Measurements from ENCODE around the gene PEX11A.

Gene PEX11A

GRCh38 chr15:89686522-89686921 lies 4.0 kb downstream of the PEX11A start:
- no peak overlapping the region for H3K4me2 ChIP-seq (ENCODE audit: low read depth, low read length, poor library complexity, severe bottlenecking)
- no peak for TF ChIP-seq EZH2phosphoT487 (IDR thresholded peaks at IDR 0.05; ENCODE audit: borderline replicate concordance)
- TF ChIP-seq, protein P1, sequence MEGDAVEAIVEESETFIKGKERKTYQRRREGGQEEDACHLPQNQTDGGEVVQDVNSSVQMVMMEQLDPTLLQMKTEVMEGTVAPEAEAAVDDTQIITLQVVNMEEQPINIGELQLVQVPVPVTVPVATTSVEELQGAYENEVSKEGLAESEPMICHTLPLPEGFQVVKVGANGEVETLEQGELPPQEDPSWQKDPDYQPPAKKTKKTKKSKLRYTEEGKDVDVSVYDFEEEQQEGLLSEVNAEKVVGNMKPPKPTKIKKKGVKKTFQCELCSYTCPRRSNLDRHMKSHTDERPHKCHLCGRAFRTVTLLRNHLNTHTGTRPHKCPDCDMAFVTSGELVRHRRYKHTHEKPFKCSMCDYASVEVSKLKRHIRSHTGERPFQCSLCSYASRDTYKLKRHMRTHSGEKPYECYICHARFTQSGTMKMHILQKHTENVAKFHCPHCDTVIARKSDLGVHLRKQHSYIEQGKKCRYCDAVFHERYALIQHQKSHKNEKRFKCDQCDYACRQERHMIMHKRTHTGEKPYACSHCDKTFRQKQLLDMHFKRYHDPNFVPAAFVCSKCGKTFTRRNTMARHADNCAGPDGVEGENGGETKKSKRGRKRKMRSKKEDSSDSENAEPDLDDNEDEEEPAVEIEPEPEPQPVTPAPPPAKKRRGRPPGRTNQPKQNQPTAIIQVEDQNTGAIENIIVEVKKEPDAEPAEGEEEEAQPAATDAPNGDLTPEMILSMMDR (conservative IDR thresholded peaks at IDR 0.05; ENCODE audit: low read length): no peak
- no peaks in the 10 kb centered on the region for H3K27me3 ChIP-seq (ENCODE audit: insufficient read depth, low read length, poor library complexity, severe bottlenecking)
- H3K36me3 ChIP-seq (ENCODE audit: insufficient read depth, low read length): no peaks in the 10 kb centered on the region
- no peaks in the 10 kb centered on the region for H3K4me1 ChIP-seq (ENCODE audit: insufficient read depth, low read length, poor library complexity, severe bottlenecking)
- no peaks in the 10 kb centered on the region for H3K9me3 ChIP-seq (ENCODE audit: insufficient read depth, low read depth, low read length)
- H3K4me3 ChIP-seq (ENCODE audit: low read length, poor library complexity, severe bottlenecking): no peak overlapping the region
- no peaks in the 10 kb centered on the region for H3K9me2 ChIP-seq (replicated peaks; ENCODE audit: low read depth, low read length)
- H3F3A ChIP-seq (ENCODE audit: low read depth): no peaks in the 10 kb centered on the region
- no peaks in the 10 kb centered on the region for H3K79me2 ChIP-seq (ENCODE audit: insufficient read depth, low read length)
- H4K20me1 ChIP-seq (ENCODE audit: insufficient read depth, low read length, poor library complexity, severe bottlenecking): no peaks in the 10 kb centered on the region
- H2AFZ ChIP-seq (ENCODE audit: low read length): no peak overlapping the region
- no peak overlapping the region for H3K9ac ChIP-seq (ENCODE audit: low read depth, low read length, poor library complexity, severe bottlenecking)

DNA sequence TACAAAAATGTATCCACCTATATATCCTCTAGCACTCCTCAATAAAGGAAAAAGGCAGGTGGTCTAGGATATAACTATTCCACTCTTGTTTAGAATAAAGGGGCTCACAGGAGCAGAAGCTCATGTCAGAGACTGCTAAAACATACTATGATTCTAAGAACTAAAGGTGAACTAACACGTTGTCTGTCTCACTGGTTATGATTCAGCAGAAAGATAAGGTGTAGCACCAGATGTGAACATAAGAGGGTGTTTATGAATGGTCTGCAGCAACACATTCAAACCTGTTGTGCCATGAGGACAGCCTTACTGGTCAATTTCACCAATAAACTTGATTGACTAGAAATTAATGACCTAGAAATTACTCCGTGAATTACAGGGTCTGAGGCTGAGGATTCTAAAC lies 4.6 kb downstream of the PEX11A start:
- no peaks in the 10 kb centered on the region for H3K9me3 ChIP-seq (ENCODE audit: insufficient read depth, low read depth, low read length)
- H4K20me1 ChIP-seq (ENCODE audit: insufficient read depth, low read length, poor library complexity, severe bottlenecking): no peaks in the 10 kb centered on the region
- no peaks in the 10 kb centered on the region for H3K79me2 ChIP-seq (ENCODE audit: insufficient read depth, low read length)
- H3K9ac ChIP-seq (ENCODE audit: low read depth, low read length, poor library complexity, severe bottlenecking): no peak overlapping the region
- no peaks in the 10 kb centered on the region for H3F3A ChIP-seq (ENCODE audit: low read depth)
- no peak overlapping the region for H2AFZ ChIP-seq (ENCODE audit: low read length)
- H3K36me3 ChIP-seq (ENCODE audit: insufficient read depth, low read length): no peaks in the 10 kb centered on the region
- no peak overlapping the region for H3K4me2 ChIP-seq (ENCODE audit: low read depth, low read length, poor library complexity, severe bottlenecking)
- H3K9me2 ChIP-seq (replicated peaks; ENCODE audit: low read depth, low read length): no peaks in the 10 kb centered on the region
- no peak overlapping the region for H3K4me3 ChIP-seq (ENCODE audit: low read length, poor library complexity, severe bottlenecking)
- H3K27me3 ChIP-seq (ENCODE audit: insufficient read depth, low read length, poor library complexity, severe bottlenecking): no peaks in the 10 kb centered on the region
- no peaks in the 10 kb centered on the region for H3K4me1 ChIP-seq (ENCODE audit: insufficient read depth, low read length, poor library complexity, severe bottlenecking)
- no peak for TF ChIP-seq EZH2phosphoT487 (IDR thresholded peaks at IDR 0.05; ENCODE audit: borderline replicate concordance)
- TF ChIP-seq, protein P1 (conservative IDR thresholded peaks at IDR 0.05; ENCODE audit: low read length): no peak

DNA sequence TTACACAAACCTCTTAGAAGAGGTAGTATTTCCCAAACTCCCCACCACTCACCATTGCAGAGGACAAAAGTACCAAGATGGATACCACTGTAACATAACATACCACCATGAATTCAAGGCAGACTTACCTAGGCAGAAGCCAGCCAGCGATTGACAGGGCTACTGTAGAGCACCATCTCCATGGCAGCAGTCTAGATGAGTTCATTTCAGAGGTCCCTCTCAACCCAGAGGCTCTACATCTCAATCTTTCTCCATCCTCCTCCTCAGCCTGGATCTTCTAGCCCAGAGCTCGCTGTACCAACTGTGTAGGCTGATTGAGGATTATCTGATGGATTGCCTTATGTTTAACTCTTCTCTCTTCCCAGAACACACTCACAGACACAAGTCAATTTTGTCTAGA lies 9.4 kb downstream of the PEX11A start:
- H4K20me1 ChIP-seq (ENCODE audit: insufficient read depth, low read length, poor library complexity, severe bottlenecking): no peaks in the 10 kb centered on the region
- TF ChIP-seq, protein P1 (conservative IDR thresholded peaks at IDR 0.05; ENCODE audit: low read length): no peak
- TF ChIP-seq EZH2phosphoT487 (IDR thresholded peaks at IDR 0.05; ENCODE audit: borderline replicate concordance): no peak
- no peak overlapping the region for H3K4me2 ChIP-seq (ENCODE audit: low read depth, low read length, poor library complexity, severe bottlenecking)

More for the DNA sequence above, 9.4 kb downstream of the PEX11A start:
- Histone ChIP-seq H3K27me3 (ENCODE audit: insufficient read depth, low read length, poor library complexity, severe bottlenecking) (no peaks in the 10 kb centered on the region), H3K9ac (ENCODE audit: low read depth, low read length, poor library complexity, severe bottlenecking) (no peak overlapping the region), H3K36me3 (ENCODE audit: insufficient read depth, low read length) (no peaks in the 10 kb centered on the region), H3K79me2 (ENCODE audit: insufficient read depth, low read length) (no peaks in the 10 kb centered on the region), H3K9me2 (replicated peaks; ENCODE audit: low read depth, low read length) (no peaks in the 10 kb centered on the region), H3K4me3 (ENCODE audit: low read length, poor library complexity, severe bottlenecking) (no peak overlapping the region), H3K4me1 (ENCODE audit: insufficient read depth, low read length, poor library complexity, severe bottlenecking) (no peaks in the 10 kb centered on the region), H2AFZ (ENCODE audit: low read length) (no peak overlapping the region), H3K9me3 (ENCODE audit: insufficient read depth, low read depth, low read length) (no peaks in the 10 kb centered on the region), H3F3A (ENCODE audit: low read depth) (no peaks in the 10 kb centered on the region)
